Endodermal cell (in vitro differentiated cells): ENCODE measurements around the gene WRAP73. TPM values are rescaled to one million over a fixed set of nuclear protein-coding genes. Genes with fewer than 3 reads are reported as not detected.

ENCODE experiments used
- DNase-seq: peaks from one replicate; pipeline ENCODE4 v3.0.0-alpha.2; 2017
- H3K27ac ChIP-seq: 2 replicates; pipeline ENCODE4 v1.5.1; 2013; ENCODE audit warnings: mild to moderate bottlenecking, low read depth, low read length, moderate library complexity
- H3K27me3 ChIP-seq: 2 replicates; pipeline ENCODE4 v1.6.1; 2013; ENCODE audit warnings: mild to moderate bottlenecking, low read length, moderate library complexity; ENCODE audit not compliant: insufficient read depth, control insufficient read depth, poor library complexity, severe bottlenecking
- H3K36me3 ChIP-seq: 2 replicates; pipeline ENCODE4 v1.7.0; 2013; ENCODE audit warnings: mild to moderate bottlenecking, low read length, moderate library complexity; ENCODE audit not compliant: control insufficient read depth, insufficient read depth
- H3K4me1 ChIP-seq: one replicate; pipeline ENCODE4 v1.7.0; 2013; ENCODE audit warnings: low read length; ENCODE audit not compliant: control insufficient read depth, insufficient read depth
- H3K4me3 ChIP-seq: 2 replicates; pipeline ENCODE4 v1.5.1; 2013; ENCODE audit warnings: mild to moderate bottlenecking, low read length, moderate library complexity
- H3K9ac ChIP-seq: 2 replicates; pipeline ENCODE4 v1.6.1; 2013; ENCODE audit warnings: mild to moderate bottlenecking, low read length, moderate library complexity; ENCODE audit not compliant: poor library complexity, severe bottlenecking; ENCODE audit errors: extremely low read depth
- H3K9me3 ChIP-seq: 2 replicates; pipeline ENCODE4 v1.6.1; 2013; ENCODE audit warnings: mild to moderate bottlenecking, low read length, moderate library complexity; ENCODE audit not compliant: control insufficient read depth
- H3K27ac Mint-ChIP-seq: 2 replicates; pipeline ENCODE4 v1.8.0; 2020; ENCODE audit warnings: mixed read lengths
- H3K27me3 Mint-ChIP-seq: 2 replicates; pipeline ENCODE4 v1.8.0; 2021; ENCODE audit warnings: mild to moderate bottlenecking, mixed read lengths; ENCODE audit not compliant: insufficient read depth
- H3K36me3 Mint-ChIP-seq: 2 replicates; pipeline ENCODE4 v1.8.0; 2020; ENCODE audit warnings: low read depth, mixed read lengths
- H3K4me1 Mint-ChIP-seq: 2 replicates; pipeline ENCODE4 v1.8.0; 2020; ENCODE audit warnings: mixed read lengths
- H3K4me3 Mint-ChIP-seq: 2 replicates; pipeline ENCODE4 v1.8.0; 2020; ENCODE audit warnings: mild to moderate bottlenecking, moderate library complexity, mixed read lengths
- H3K9me3 Mint-ChIP-seq: 2 replicates; pipeline ENCODE4 v1.8.0; 2020; ENCODE audit warnings: mild to moderate bottlenecking, mixed read lengths
- CTCF ChIP-seq: fragments of 200-600 bp; sonication (generic); conservative IDR thresholded peaks from 2 replicates; pipeline ENCODE4 v1.5.0; 2021; ENCODE audit warnings: antibody characterized with exemption, mild to moderate bottlenecking
- WGBS, 2 experiments: methylation state at CpG; one replicate each; pipeline versions ENCODE4 v1.1.5 to v1.1.7; 2013; ENCODE audit warnings: missing lambda C conversion rate in 2 of 2, mixed read lengths in 1 of 2; ENCODE audit not compliant: insufficient coverage in 1 of 2, insufficient read length in 1 of 2; 5-methylcytosine and 5-hydroxymethylcytosine counted together
- total RNA-seq, 2 donors: library from RNA; stranded (reverse); fragmentation: NEBNext Ultra II Directional in 1 of 2; extraction: Animal tissue kit (Norgen Biotek cat#: 25700) in 1 of 2; gene quantifications; 2 replicates in 1 of 2; 3 replicates in 1 of 2; pipeline ENCODE4 v1.2.1, GENCODE V29; 2021

Gene WRAP73
- total RNA-seq, 2 donors from 2014 or later, result 29.8 to 32.5 TPM

- Histone ChIP-seq H3K4me3 (no peak overlapping the region), H3K9me3 (no peaks in the 10 kb centered on the region), H3K9ac (no peak overlapping the region), H3K27ac (no peak overlapping the region), H3K4me1 (no peaks in the 10 kb centered on the region), H3K27me3 (peaks cover 12% of the 10 kb centered on the region), H3K36me3 (no peaks in the 10 kb centered on the region)
- DNase-seq, result peak; percentile 52
- no peak overlapping the region for H3K4me3 Mint-ChIP-seq
- no peaks in the 10 kb centered on the region for H3K4me1 Mint-ChIP-seq
- H3K27me3 Mint-ChIP-seq, result peaks cover 19% of the 10 kb centered on the region
- WGBS, 2 experiments, result 87 to 91% methylated on average over 4 to 14 of the region's 14 CpGs
- H3K36me3 Mint-ChIP-seq, result no peaks in the 10 kb centered on the region
- H3K27ac Mint-ChIP-seq, result no peak overlapping the region
- no peaks in the 10 kb centered on the region for H3K9me3 Mint-ChIP-seq
- peak; percentile 40 for TF ChIP-seq CTCF
Observed at GRCh38 chr1:3663999-3664699, 14.2 kb upstream of the WRAP73 start.

- H3K9me3 ChIP-seq, result no peaks in the 10 kb centered on the region
- no peaks in the 10 kb centered on the region for H3K36me3 ChIP-seq
- 86 to 88% methylated on average over 15 to 16 of the region's 16 CpGs for WGBS, 2 experiments
- peaks cover 19% of the 10 kb centered on the region for H3K27me3 ChIP-seq
- no peaks in the 10 kb centered on the region for H3K4me1 Mint-ChIP-seq
- H3K27ac Mint-ChIP-seq, result no peak overlapping the region
- no peak overlapping the region for H3K4me3 ChIP-seq
- H3K27me3 Mint-ChIP-seq, result peaks cover 31% of the 10 kb centered on the region
- no peak overlapping the region for H3K27ac ChIP-seq
- H3K36me3 Mint-ChIP-seq, result no peaks in the 10 kb centered on the region
- H3K9ac ChIP-seq, result no peak overlapping the region
- DNase-seq, result no peak
- H3K9me3 Mint-ChIP-seq, result no peaks in the 10 kb centered on the region
- no peak overlapping the region for H3K4me3 Mint-ChIP-seq
- no peaks in the 10 kb centered on the region for H3K4me1 ChIP-seq
- no peak for TF ChIP-seq CTCF
Observed at GRCh38 chr1:3662080-3662671, 12.3 kb upstream of the WRAP73 start.

GRCh38 chr1:3661631-3662030 lies 11.7 kb upstream of the WRAP73 start:
- Histone ChIP-seq H3K36me3 (no peaks in the 10 kb centered on the region), H3K9me3 (no peaks in the 10 kb centered on the region), H3K4me3 (no peak overlapping the region), H3K27me3 (peaks cover 23% of the 10 kb centered on the region), H3K9ac (no peak overlapping the region), H3K27ac (no peak overlapping the region), H3K4me1 (no peaks in the 10 kb centered on the region)
- Mint-ChIP-seq H3K4me1 (no peaks in the 10 kb centered on the region), H3K27ac (no peak overlapping the region), H3K9me3 (no peaks in the 10 kb centered on the region), H3K4me3 (no peak overlapping the region), H3K36me3 (no peaks in the 10 kb centered on the region), H3K27me3 (peaks cover 36% of the 10 kb centered on the region)
- WGBS, 2 experiments, result 92 to 94% methylated on average over 2 of the region's 4 CpGs
- no peak for DNase-seq
- TF ChIP-seq CTCF, result no peak
